HG03196 (cell line): Measurements from ENCODE around the gene FAM186B.

ENCODE experiments used
- ATAC-seq: cut with Tn5 transposase; IDR thresholded peaks from one replicate; pipeline ENCODE4 v1.9.1; 2021; ENCODE audit not compliant: unreplicated experiment

The FAM186B gene

GRCh38 chr12:49540229-49541139 lies 65.0 kb downstream of the FAM186B start:
- no peak for ATAC-seq

- no peak for ATAC-seq
These were observed 65.8 kb downstream of the FAM186B start for GRCh38 chr12:49539406-49540228.

- no peak for ATAC-seq
These were observed 66.7 kb downstream of the FAM186B start, which contains the start of gene KCNH3 for GRCh38 chr12:49538510-49539403. Gene KCNH3, plus strand, starts transcription at chr12:49539030. Its CDS starts 387 bp downstream, at chr12:49539417.

- no peak for ATAC-seq
These were observed 67.5 kb downstream of the FAM186B start for GRCh38 chr12:49537752-49538509.
